ENCODE data around the gene TCF7L1. TPM values are rescaled to one million over a fixed set of nuclear protein-coding genes. Genes with fewer than 3 reads are reported as not detected.

The TCF7L1 gene
- total RNA-seq, 2 experiments from 2014 or later, result not detected

DNA sequence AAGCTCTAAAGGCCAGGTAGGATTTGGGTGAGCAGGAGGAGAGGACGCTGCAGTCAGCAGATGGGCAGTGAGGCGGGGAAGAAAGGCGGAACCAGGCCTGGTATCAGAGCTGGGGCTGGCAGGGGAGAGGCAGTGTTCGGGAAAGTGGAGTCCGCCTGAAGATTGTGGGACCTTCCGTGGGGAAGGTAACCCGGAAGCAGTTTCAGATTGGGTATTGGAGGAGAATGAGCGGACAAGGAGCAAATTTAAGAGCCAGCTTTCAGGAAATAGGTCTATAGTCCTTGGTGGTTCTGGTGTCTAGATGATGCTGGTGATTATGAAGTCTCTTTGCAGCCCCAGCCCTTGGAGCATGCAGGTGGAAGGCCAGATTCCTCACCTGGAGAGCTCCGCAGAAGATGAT, 51.0 kb downstream of the TCF7L1 start:
- Mint-ChIP-seq H3K9me3 (no peaks in the 10 kb centered on the region), H3K27me3 (peaks cover 4% of the 10 kb centered on the region), H3K27ac (no peak overlapping the region), H3K36me3 (ENCODE audit: low read depth) (no peaks in the 10 kb centered on the region), H3K4me1 (ENCODE audit: low read depth) (no peaks in the 10 kb centered on the region), H3K4me3 (no peak overlapping the region)
- intact Hi-C loops (cut with DNase I, micrococcal nuclease), result no loop called here
- ATAC-seq (ENCODE audit: poor library complexity) (no peak), DNase-seq (no peak)
- H3K27me3 ChIP-seq (ENCODE audit: control insufficient read depth in 1 of 2, insufficient read depth in 2 of 2, low read length in 2 of 2), result no peaks in the 10 kb centered on the region
- no peak overlapping the region for H3K4me3 ChIP-seq (ENCODE audit: low read length)
- H3K36me3 ChIP-seq (ENCODE audit: insufficient read depth, low read length), result no peaks in the 10 kb centered on the region
- CTCF ChIA-PET, result no interaction called here
- no peaks in the 10 kb centered on the region for H3K9me3 ChIP-seq (ENCODE audit: control insufficient read depth in 1 of 2, insufficient read depth in 1 of 2, low read length in 2 of 2)
- H3K27ac ChIP-seq (ENCODE audit: low read depth in 1 of 2, low read length in 2 of 2), result no peak overlapping the region
- TF ChIP-seq, protein P1, sequence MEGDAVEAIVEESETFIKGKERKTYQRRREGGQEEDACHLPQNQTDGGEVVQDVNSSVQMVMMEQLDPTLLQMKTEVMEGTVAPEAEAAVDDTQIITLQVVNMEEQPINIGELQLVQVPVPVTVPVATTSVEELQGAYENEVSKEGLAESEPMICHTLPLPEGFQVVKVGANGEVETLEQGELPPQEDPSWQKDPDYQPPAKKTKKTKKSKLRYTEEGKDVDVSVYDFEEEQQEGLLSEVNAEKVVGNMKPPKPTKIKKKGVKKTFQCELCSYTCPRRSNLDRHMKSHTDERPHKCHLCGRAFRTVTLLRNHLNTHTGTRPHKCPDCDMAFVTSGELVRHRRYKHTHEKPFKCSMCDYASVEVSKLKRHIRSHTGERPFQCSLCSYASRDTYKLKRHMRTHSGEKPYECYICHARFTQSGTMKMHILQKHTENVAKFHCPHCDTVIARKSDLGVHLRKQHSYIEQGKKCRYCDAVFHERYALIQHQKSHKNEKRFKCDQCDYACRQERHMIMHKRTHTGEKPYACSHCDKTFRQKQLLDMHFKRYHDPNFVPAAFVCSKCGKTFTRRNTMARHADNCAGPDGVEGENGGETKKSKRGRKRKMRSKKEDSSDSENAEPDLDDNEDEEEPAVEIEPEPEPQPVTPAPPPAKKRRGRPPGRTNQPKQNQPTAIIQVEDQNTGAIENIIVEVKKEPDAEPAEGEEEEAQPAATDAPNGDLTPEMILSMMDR (IDR thresholded peaks at IDR 0.05), result no peak
- POLR2A ChIA-PET, result no interaction called here
- no peaks in the 10 kb centered on the region for H3K4me1 ChIP-seq (ENCODE audit: insufficient read depth, low read length)

DNA sequence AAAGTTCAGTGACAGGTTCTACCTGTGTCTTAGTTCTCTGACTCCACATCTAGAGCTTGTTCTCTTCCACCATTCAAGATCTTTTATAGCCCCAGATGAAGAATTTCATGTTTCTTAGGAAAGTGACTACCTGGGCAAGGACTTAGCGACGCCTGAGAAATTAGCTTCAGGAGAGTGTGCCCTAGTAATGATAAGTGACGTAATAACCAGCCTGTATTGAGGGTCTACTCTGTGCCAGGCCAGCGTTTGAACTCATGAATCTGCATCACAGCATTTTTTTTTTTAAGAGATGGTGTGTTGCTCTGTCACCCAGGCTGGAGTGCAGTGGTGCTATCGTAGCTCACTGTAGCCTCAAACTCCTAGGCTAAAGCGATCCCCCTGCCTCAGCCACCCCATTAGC, 51.8 kb downstream of the TCF7L1 start:
- Histone ChIP-seq H3K27me3 (ENCODE audit: control insufficient read depth in 1 of 2, insufficient read depth in 2 of 2, low read length in 2 of 2) (no peaks in the 10 kb centered on the region), H3K9me3 (ENCODE audit: control insufficient read depth in 1 of 2, insufficient read depth in 1 of 2, low read length in 2 of 2) (no peaks in the 10 kb centered on the region), H3K27ac (ENCODE audit: low read depth in 1 of 2, low read length in 2 of 2) (no peak overlapping the region), H3K4me3 (ENCODE audit: low read length) (no peak overlapping the region), H3K4me1 (ENCODE audit: insufficient read depth, low read length) (no peaks in the 10 kb centered on the region), H3K36me3 (ENCODE audit: insufficient read depth, low read length) (no peaks in the 10 kb centered on the region)
- POLR2A ChIA-PET, result no interaction called here
- Mint-ChIP-seq H3K9me3 (no peaks in the 10 kb centered on the region), H3K27me3 (peaks cover 4% of the 10 kb centered on the region), H3K4me3 (no peak overlapping the region), H3K27ac (no peak overlapping the region), H3K4me1 (ENCODE audit: low read depth) (no peaks in the 10 kb centered on the region), H3K36me3 (ENCODE audit: low read depth) (no peaks in the 10 kb centered on the region)
- CTCF ChIA-PET, result no interaction called here
- TF ChIP-seq, protein P1 (IDR thresholded peaks at IDR 0.05), result no peak
- intact Hi-C loops (cut with DNase I, micrococcal nuclease), result no loop called here
- no peak for DNase-seq
- no peak for ATAC-seq (ENCODE audit: poor library complexity)

DNA sequence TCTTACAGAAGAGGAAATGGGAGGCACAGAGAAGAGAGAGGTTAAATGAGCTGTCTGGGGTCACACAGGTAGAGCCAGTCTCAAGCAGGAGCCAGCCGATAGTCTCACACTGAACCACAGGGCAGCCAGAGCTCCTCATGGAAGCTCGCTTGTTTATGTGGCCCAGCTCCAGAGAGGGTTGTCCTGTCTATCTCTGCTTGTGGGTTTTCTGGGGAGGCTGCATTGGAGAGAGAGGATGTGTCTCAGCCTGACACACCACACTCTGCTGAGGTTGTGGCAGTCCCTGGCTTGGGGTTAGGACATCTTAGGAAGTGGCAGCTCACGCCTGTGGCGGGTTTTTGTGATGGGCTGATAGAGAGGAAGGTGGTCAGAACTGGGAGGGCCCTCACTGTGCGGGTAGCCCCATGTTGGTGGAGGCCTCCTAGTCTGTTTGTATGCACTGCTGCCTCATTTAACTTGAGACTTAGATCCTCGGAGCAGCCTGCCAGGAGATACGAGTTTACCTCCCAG, 52.3 kb downstream of the TCF7L1 start:
- CTCF ChIA-PET, result no interaction called here
- H3K27ac Mint-ChIP-seq, result no peak overlapping the region
- ATAC-seq (ENCODE audit: poor library complexity), result no peak

More for the DNA sequence above, 52.3 kb downstream of the TCF7L1 start:
- TF ChIP-seq, protein P1 (IDR thresholded peaks at IDR 0.05), result no peak
- Histone ChIP-seq H3K4me1 (ENCODE audit: insufficient read depth, low read length) (no peaks in the 10 kb centered on the region), H3K27me3 (ENCODE audit: control insufficient read depth in 1 of 2, insufficient read depth in 2 of 2, low read length in 2 of 2) (no peaks in the 10 kb centered on the region), H3K9me3 (ENCODE audit: control insufficient read depth in 1 of 2, insufficient read depth in 1 of 2, low read length in 2 of 2) (no peaks in the 10 kb centered on the region), H3K27ac (ENCODE audit: low read depth in 1 of 2, low read length in 2 of 2) (no peak overlapping the region), H3K36me3 (ENCODE audit: insufficient read depth, low read length) (no peaks in the 10 kb centered on the region), H3K4me3 (ENCODE audit: low read length) (no peak overlapping the region)
- Mint-ChIP-seq H3K36me3 (ENCODE audit: low read depth) (no peaks in the 10 kb centered on the region), H3K4me1 (ENCODE audit: low read depth) (no peaks in the 10 kb centered on the region), H3K9me3 (no peaks in the 10 kb centered on the region), H3K4me3 (no peak overlapping the region), H3K27me3 (peaks cover 4% of the 10 kb centered on the region)
- DNase-seq, result no peak
- intact Hi-C loops (cut with DNase I, micrococcal nuclease), result no loop called here
- POLR2A ChIA-PET, result no interaction called here
